ENCODE results near the gene ITGA3.

DNA sequence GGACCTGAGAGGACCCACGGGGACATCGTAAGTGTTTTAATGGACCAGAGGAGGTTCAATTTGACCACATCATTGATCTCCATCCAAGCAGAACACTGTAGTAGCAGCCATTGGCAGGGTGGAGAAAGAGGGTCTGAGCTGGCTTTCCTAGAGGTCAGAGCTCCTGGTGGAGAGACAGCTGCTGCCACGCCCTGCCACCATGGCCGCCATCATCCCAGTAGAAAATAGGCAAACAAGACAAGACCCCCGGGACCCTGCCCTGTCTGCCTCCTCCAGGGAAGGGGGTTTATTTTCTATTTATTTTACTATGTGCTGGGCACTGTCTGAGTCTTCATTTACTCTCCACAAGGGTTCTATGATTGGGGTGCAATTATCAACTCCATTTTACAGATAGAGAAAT lies 11.4 kb upstream of the ITGA3 start:
- TF ChIP-seq, protein P1, sequence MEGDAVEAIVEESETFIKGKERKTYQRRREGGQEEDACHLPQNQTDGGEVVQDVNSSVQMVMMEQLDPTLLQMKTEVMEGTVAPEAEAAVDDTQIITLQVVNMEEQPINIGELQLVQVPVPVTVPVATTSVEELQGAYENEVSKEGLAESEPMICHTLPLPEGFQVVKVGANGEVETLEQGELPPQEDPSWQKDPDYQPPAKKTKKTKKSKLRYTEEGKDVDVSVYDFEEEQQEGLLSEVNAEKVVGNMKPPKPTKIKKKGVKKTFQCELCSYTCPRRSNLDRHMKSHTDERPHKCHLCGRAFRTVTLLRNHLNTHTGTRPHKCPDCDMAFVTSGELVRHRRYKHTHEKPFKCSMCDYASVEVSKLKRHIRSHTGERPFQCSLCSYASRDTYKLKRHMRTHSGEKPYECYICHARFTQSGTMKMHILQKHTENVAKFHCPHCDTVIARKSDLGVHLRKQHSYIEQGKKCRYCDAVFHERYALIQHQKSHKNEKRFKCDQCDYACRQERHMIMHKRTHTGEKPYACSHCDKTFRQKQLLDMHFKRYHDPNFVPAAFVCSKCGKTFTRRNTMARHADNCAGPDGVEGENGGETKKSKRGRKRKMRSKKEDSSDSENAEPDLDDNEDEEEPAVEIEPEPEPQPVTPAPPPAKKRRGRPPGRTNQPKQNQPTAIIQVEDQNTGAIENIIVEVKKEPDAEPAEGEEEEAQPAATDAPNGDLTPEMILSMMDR (IDR thresholded peaks at IDR 0.05) = no peak
- TF ChIP-seq POLR2A (IDR thresholded peaks at IDR 0.05) = no peak

All from testis (tissue), 2 donors.